ENCODE measurements around the gene RPL29. TPM values are rescaled to one million over a fixed set of nuclear protein-coding genes. Genes with fewer than 3 reads are reported as not detected.
A peak's percentile ranks its signal among the peaks of the same experiment; 100 is the strongest.

RPL29 gene
- total RNA-seq, 1 donor from 2014 or later, result 610 TPM

DNA sequence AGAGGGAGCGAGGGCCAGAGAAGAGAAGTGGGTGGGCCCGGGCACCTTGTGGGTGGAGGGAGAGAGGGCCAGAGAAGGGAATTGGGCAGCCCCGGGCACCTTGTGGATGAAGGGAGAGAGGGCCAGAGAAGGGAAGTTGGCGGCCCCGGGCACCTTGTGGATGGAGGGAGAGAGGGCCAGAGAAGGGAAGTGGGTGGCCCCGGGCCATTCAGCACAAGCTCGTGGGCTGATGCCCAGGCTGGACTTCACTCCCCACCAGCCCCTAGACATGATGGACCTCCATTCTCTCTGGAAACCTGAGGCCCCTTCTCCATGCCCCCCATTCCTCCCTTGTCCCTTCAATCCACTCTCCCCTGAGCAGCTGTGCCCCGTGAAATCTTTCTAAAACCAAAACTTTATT lies 44.9 kb upstream of the RPL29 start:
- no peaks in the 10 kb centered on the region for H3K36me3 Mint-ChIP-seq (ENCODE audit: low read depth)

DNA sequence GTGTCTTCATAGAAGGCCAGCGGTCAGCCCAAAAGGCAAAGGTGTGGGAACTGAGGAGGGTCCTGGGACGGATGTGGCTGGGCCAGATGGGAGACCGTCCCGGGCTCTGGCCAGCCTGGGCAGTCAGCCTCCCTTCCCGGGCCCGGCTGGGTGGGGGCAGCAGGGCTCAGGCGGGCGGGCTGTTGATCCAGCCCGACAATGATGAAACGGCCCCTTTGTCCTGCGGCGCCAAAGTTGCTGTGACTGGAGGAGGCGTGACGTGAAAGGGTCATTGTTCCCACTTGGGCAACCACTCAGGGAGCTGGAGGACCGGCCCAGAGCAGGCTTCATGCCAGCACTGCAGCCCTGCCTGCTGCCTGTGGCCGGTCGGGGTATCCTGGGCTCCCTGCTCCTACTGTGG lies 44.2 kb upstream of the RPL29 start:
- H3K4me3 Mint-ChIP-seq (ENCODE audit: unreplicated experiment), result no peak overlapping the region
- H3K4me1 Mint-ChIP-seq (ENCODE audit: low read depth), result peaks cover 22% of the 10 kb centered on the region
- no peak for DNase-seq (ENCODE audit: low spot score)
- no peak overlapping the region for H3K27ac Mint-ChIP-seq (ENCODE audit: unreplicated experiment)
- H3K9me3 Mint-ChIP-seq (ENCODE audit: low read depth), result no peaks in the 10 kb centered on the region
- no peaks in the 10 kb centered on the region for H3K27me3 Mint-ChIP-seq (ENCODE audit: low read depth)
- TF ChIP-seq, protein P1, sequence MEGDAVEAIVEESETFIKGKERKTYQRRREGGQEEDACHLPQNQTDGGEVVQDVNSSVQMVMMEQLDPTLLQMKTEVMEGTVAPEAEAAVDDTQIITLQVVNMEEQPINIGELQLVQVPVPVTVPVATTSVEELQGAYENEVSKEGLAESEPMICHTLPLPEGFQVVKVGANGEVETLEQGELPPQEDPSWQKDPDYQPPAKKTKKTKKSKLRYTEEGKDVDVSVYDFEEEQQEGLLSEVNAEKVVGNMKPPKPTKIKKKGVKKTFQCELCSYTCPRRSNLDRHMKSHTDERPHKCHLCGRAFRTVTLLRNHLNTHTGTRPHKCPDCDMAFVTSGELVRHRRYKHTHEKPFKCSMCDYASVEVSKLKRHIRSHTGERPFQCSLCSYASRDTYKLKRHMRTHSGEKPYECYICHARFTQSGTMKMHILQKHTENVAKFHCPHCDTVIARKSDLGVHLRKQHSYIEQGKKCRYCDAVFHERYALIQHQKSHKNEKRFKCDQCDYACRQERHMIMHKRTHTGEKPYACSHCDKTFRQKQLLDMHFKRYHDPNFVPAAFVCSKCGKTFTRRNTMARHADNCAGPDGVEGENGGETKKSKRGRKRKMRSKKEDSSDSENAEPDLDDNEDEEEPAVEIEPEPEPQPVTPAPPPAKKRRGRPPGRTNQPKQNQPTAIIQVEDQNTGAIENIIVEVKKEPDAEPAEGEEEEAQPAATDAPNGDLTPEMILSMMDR (IDR thresholded peaks at IDR 0.05), result no peak
- no peaks in the 10 kb centered on the region for H3K36me3 Mint-ChIP-seq (ENCODE audit: low read depth)

More for the DNA sequence above, 44.9 kb upstream of the RPL29 start:
- Mint-ChIP-seq H3K4me3 (ENCODE audit: unreplicated experiment) (no peak overlapping the region), H3K27ac (ENCODE audit: unreplicated experiment) (peak overlapping the region; percentile 13), H3K4me1 (ENCODE audit: low read depth) (peaks cover 29% of the 10 kb centered on the region), H3K9me3 (ENCODE audit: low read depth) (no peaks in the 10 kb centered on the region), H3K27me3 (ENCODE audit: low read depth) (no peaks in the 10 kb centered on the region)
- TF ChIP-seq, protein P1 (IDR thresholded peaks at IDR 0.05), result no peak
- DNase-seq (ENCODE audit: low spot score), result no peak

DNA sequence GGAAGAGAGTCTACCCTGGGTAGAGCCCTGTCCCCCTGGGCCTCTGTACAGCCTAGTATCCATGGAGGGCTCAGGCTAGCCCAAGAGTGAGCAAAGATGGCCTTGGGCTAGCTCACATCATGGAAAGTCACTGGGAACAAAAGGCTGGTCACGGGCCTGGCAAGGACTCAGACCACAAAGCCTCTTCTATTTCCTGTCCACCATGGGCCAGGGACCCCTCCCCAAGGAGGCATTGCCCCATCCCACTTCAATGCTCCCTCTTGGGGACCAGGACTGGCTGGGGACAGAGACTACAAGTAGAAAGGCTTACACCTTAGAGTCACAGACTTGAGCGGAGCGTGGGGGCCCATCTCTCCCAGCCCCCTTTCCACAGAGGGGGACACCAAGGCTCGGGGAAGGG lies 43.7 kb upstream of the RPL29 start:
- no peak for DNase-seq (ENCODE audit: low spot score)
- TF ChIP-seq, protein P1 (IDR thresholded peaks at IDR 0.05), result no peak
- H3K4me3 Mint-ChIP-seq (ENCODE audit: unreplicated experiment), result no peak overlapping the region
- H3K4me1 Mint-ChIP-seq (ENCODE audit: low read depth), result peaks cover 18% of the 10 kb centered on the region
- H3K27me3 Mint-ChIP-seq (ENCODE audit: low read depth), result no peaks in the 10 kb centered on the region
- H3K36me3 Mint-ChIP-seq (ENCODE audit: low read depth), result no peaks in the 10 kb centered on the region
- H3K9me3 Mint-ChIP-seq (ENCODE audit: low read depth), result no peaks in the 10 kb centered on the region
- no peak overlapping the region for H3K27ac Mint-ChIP-seq (ENCODE audit: unreplicated experiment)

DNA sequence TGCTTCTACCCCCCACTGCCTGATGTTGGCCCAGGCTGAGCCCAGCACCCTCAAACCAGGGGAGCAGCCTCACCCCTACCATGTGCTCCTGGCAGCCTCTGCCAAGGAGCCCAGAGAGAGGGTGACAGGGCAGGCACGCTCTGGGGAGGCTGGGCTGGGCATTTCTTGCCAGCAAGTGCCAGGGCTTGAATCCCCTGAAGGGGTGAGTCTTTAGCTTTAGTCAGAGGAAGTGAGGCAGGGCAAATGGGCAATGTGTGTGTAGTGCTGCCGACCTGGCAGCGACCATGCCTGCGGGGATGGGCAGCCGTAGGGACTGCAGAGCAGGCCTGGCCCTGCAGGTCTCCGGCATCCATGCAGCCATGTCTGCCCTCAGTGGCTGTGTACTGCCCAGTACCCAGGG lies 42.5 kb upstream of the RPL29 start:
- H3K27me3 Mint-ChIP-seq (ENCODE audit: low read depth), result no peaks in the 10 kb centered on the region
- H3K27ac Mint-ChIP-seq (ENCODE audit: unreplicated experiment), result no peak overlapping the region
- peaks cover 6% of the 10 kb centered on the region for H3K4me1 Mint-ChIP-seq (ENCODE audit: low read depth)
- H3K9me3 Mint-ChIP-seq (ENCODE audit: low read depth), result no peaks in the 10 kb centered on the region
- DNase-seq (ENCODE audit: low spot score), result no peak
- TF ChIP-seq, protein P1 (IDR thresholded peaks at IDR 0.05), result no peak
- no peaks in the 10 kb centered on the region for H3K36me3 Mint-ChIP-seq (ENCODE audit: low read depth)
- no peak overlapping the region for H3K4me3 Mint-ChIP-seq (ENCODE audit: unreplicated experiment)

DNA sequence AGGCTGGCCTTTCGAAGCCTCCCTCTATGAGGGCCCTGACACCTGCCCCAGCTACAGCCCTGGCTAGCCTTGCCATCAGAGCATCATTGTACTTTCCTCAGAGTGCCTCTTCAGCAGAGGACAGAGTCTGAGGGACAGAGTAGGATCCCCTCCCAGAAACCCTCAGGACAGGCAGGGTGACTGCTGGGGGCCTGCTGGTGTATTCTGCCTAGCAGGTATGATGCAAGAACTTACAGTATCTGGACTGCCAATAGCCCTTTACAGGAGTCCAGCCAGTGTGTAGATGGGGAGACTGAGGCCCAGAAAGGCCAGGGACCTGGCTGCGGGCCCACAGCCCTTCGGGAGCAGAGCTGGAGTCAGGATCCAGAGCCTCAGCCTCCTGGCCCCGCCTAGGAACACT lies 41.6 kb upstream of the RPL29 start:
- Mint-ChIP-seq H3K4me1 (ENCODE audit: low read depth) (peaks cover 6% of the 10 kb centered on the region), H3K27ac (ENCODE audit: unreplicated experiment) (no peak overlapping the region), H3K9me3 (ENCODE audit: low read depth) (no peaks in the 10 kb centered on the region), H3K36me3 (ENCODE audit: low read depth) (no peaks in the 10 kb centered on the region), H3K4me3 (ENCODE audit: unreplicated experiment) (no peak overlapping the region), H3K27me3 (ENCODE audit: low read depth) (no peaks in the 10 kb centered on the region)
- TF ChIP-seq, protein P1 (IDR thresholded peaks at IDR 0.05), result no peak
- no peak for DNase-seq (ENCODE audit: low spot score)
